ENCODE measurements around the gene SYTL4.

DNA sequence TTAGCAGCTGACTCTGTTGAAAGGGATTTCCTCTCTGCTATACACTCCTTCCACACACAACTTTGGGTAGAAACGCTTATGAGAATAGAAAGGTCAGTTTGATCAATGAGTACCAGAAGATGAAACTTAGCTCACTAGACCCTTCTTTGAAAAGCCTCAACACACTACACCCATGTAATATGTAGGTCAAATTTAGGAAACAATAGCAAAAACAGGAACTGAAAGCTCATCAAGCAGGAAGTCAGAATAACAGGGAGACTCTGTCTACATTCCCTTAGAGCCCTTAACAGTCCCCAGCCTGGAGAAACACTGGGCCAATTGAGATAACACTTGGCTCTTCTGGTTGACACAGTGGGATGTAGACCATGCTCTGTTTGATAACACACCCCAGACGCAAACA lies 57.2 kb downstream of the SYTL4 start:
- no peak for TF ChIP-seq POLR2AphosphoS5 (IDR thresholded peaks at IDR 0.05)
- TF ChIP-seq POLR2A (IDR thresholded peaks at IDR 0.05): no peak
- TF ChIP-seq, protein P1, sequence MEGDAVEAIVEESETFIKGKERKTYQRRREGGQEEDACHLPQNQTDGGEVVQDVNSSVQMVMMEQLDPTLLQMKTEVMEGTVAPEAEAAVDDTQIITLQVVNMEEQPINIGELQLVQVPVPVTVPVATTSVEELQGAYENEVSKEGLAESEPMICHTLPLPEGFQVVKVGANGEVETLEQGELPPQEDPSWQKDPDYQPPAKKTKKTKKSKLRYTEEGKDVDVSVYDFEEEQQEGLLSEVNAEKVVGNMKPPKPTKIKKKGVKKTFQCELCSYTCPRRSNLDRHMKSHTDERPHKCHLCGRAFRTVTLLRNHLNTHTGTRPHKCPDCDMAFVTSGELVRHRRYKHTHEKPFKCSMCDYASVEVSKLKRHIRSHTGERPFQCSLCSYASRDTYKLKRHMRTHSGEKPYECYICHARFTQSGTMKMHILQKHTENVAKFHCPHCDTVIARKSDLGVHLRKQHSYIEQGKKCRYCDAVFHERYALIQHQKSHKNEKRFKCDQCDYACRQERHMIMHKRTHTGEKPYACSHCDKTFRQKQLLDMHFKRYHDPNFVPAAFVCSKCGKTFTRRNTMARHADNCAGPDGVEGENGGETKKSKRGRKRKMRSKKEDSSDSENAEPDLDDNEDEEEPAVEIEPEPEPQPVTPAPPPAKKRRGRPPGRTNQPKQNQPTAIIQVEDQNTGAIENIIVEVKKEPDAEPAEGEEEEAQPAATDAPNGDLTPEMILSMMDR (IDR thresholded peaks at IDR 0.05): no peak
